HG02943 (cell line): ENCODE measurements around the gene HPD.
A peak's percentile ranks its signal among the peaks of the same experiment; 100 is the strongest.
"Not testable (repeated sequence)": the region's sequence is repeated elsewhere in the genome, so short reads cannot be mapped to it uniquely, and the experiment has no call there.

Source experiments
- ATAC-seq: cut with Tn5 transposase; IDR thresholded peaks from one replicate; pipeline ENCODE4 v1.9.1; 2021; ENCODE audit warnings: mild to moderate bottlenecking, low read depth, moderate library complexity; ENCODE audit not compliant: unreplicated experiment

Gene HPD

GRCh38 chr12:121858662-121859572 is at the start of gene HPD:
Gene HPD, minus strand, starts transcription at chr12:121858859. Its CDS starts 36 bp downstream, at chr12:121858823.
- ATAC-seq: no peak

GRCh38 chr12:121905746-121906145 is 47.1 kb upstream of the HPD start:
- no peak for ATAC-seq

- ATAC-seq: no peak
These were observed 44.5 kb upstream of the HPD start for GRCh38 chr12:121903202-121903601.

- no peak for ATAC-seq
These were observed 40.9 kb upstream of the HPD start for GRCh38 chr12:121899590-121899989.

- no peak for ATAC-seq
These were observed 39.6 kb upstream of the HPD start for GRCh38 chr12:121898287-121898686.

- no peak for ATAC-seq
These were observed 36.0 kb upstream of the HPD start for GRCh38 chr12:121894633-121895032.

GRCh38 chr12:121893961-121894460 is 35.4 kb upstream of the HPD start:
- no peak for ATAC-seq

GRCh38 chr12:121892673-121893561 is 34.3 kb upstream of the HPD start:
- ATAC-seq: no peak

- ATAC-seq: not testable (repeated sequence)
These were observed 31.0 kb upstream of the HPD start for GRCh38 chr12:121889661-121890060.

GRCh38 chr12:121889274-121889624 is 30.6 kb upstream of the HPD start:
- no peak for ATAC-seq

GRCh38 chr12:121888478-121889273 is 30.0 kb upstream of the HPD start, which contains the start of gene PSMD9:
Gene PSMD9, plus strand, starts transcription at chr12:121888790. Its CDS starts 67 bp downstream, at chr12:121888857.
- ATAC-seq: peak; percentile 80

- no peak for ATAC-seq
These were observed 29.4 kb upstream of the HPD start for GRCh38 chr12:121888083-121888477.

- not testable (repeated sequence) for ATAC-seq
These were observed 26.5 kb upstream of the HPD start for GRCh38 chr12:121885129-121885528.

- no peak for ATAC-seq
These were observed 24.6 kb upstream of the HPD start for GRCh38 chr12:121883315-121883660.

- not testable (repeated sequence) for ATAC-seq
These were observed 17.4 kb upstream of the HPD start for GRCh38 chr12:121876080-121876447.

GRCh38 chr12:121875582-121875981 is 16.9 kb upstream of the HPD start:
- ATAC-seq: no peak

GRCh38 chr12:121874071-121874470 is 15.4 kb upstream of the HPD start:
- ATAC-seq: no peak

GRCh38 chr12:121873216-121873569 is 14.5 kb upstream of the HPD start:
- no peak for ATAC-seq

GRCh38 chr12:121872546-121873215 is 14.0 kb upstream of the HPD start:
- ATAC-seq: no peak

GRCh38 chr12:121871467-121871866 is 12.8 kb upstream of the HPD start:
- ATAC-seq: no peak
